Activated T-helper 1 cell treated with anti-CD3 and anti-CD28 coated beads, Interleukin-12 subunit alpha, Interleukin-12 subunit beta, Interleukin-2, Interleukin-4 antibody, amounts not matched to agents 30 ng/mL and 10 ng/mL and 1 ng/mL, durations not matched to agents 14 hours and 24 hours and 36 hours (primary cell): ENCODE data around the gene VPS4B. TPM values are rescaled to one million over a fixed set of nuclear protein-coding genes. Genes with fewer than 3 reads are reported as not detected.
"Not testable (repeated sequence)": the region's sequence is repeated elsewhere in the genome, so short reads cannot be mapped to it uniquely, and the experiment has no call there.

Source experiments
- DNase-seq: peaks from one replicate; pipeline ENCODE4 v3.0.0; 2021; ENCODE audit warnings: low spot score
- H3K27ac Mint-ChIP-seq: one replicate; pipeline ENCODE4 v1.8.0; 2021; ENCODE audit warnings: mild to moderate bottlenecking, mixed read lengths
- H3K27me3 Mint-ChIP-seq: one replicate; pipeline ENCODE4 v1.8.0; 2022; ENCODE audit warnings: mild to moderate bottlenecking, moderate library complexity, mixed read lengths; ENCODE audit not compliant: insufficient read depth
- H3K36me3 Mint-ChIP-seq: one replicate; pipeline ENCODE4 v1.8.0; 2021; ENCODE audit warnings: low read depth, mixed read lengths
- H3K4me1 Mint-ChIP-seq: one replicate; pipeline ENCODE4 v1.8.0; 2021; ENCODE audit warnings: low read depth, mixed read lengths
- H3K4me3 Mint-ChIP-seq: one replicate; pipeline ENCODE4 v1.8.0; 2021; ENCODE audit warnings: mild to moderate bottlenecking, moderate library complexity, mixed read lengths
- H3K9me3 Mint-ChIP-seq: one replicate; pipeline ENCODE4 v1.8.0; 2021; ENCODE audit warnings: mixed read lengths
- intact Hi-C: fragments of 100-400 bp; cut with micrococcal nuclease; formaldehyde crosslinking; loops from one replicate; pipeline ENCODE4 v1.15.1; 2024
- total RNA-seq: library from RNA; stranded (reverse); gene quantifications from 2 replicates; pipeline ENCODE4 v1.2.3, GENCODE V29; 2022

VPS4B gene
- total RNA-seq, 1 donor from 2014 or later: 58.6 TPM

GRCh38 chr18:63378919-63379638 lies 43.2 kb downstream of the VPS4B start:
- Mint-ChIP-seq H3K27me3 (no peaks in the 10 kb centered on the region), H3K4me1 (peaks cover 23% of the 10 kb centered on the region), H3K27ac (peak overlapping the region; percentile 58), H3K4me3 (peak overlapping the region; percentile 17), H3K36me3 (peaks cover 22% of the 10 kb centered on the region), H3K9me3 (peaks cover 13% of the 10 kb centered on the region)
- no peak for DNase-seq
- intact Hi-C loops: loop anchor here (1.0 kb wide), 2 partner anchors 12 to 43 kb away; partner anchors contain the start of genes KDSR and VPS4B

- peaks cover 13% of the 10 kb centered on the region for H3K9me3 Mint-ChIP-seq
- peaks cover 23% of the 10 kb centered on the region for H3K4me1 Mint-ChIP-seq
- H3K27me3 Mint-ChIP-seq: no peaks in the 10 kb centered on the region
- intact Hi-C loops: no loop called here
- peak overlapping the region; percentile 9 for H3K4me3 Mint-ChIP-seq
- DNase-seq: no peak
- H3K36me3 Mint-ChIP-seq: peaks cover 12% of the 10 kb centered on the region
- H3K27ac Mint-ChIP-seq: peak overlapping the region; percentile 10
Measured at GRCh38 chr18:63377275-63377980, 44.8 kb downstream of the VPS4B start.

GRCh38 chr18:63376538-63376937 lies 45.7 kb downstream of the VPS4B start:
- Mint-ChIP-seq H3K9me3 (peaks cover 13% of the 10 kb centered on the region), H3K36me3 (peaks cover 9% of the 10 kb centered on the region), H3K27ac (no peak overlapping the region), H3K4me1 (peaks cover 23% of the 10 kb centered on the region), H3K27me3 (no peaks in the 10 kb centered on the region), H3K4me3 (no peak overlapping the region)
- no peak for DNase-seq
- intact Hi-C loops: no loop called here

GRCh38 chr18:63374540-63374939 lies 47.7 kb downstream of the VPS4B start:
- peaks cover 10% of the 10 kb centered on the region for H3K36me3 Mint-ChIP-seq
- H3K27ac Mint-ChIP-seq: no peak overlapping the region
- H3K4me1 Mint-ChIP-seq: peaks cover 19% of the 10 kb centered on the region
- H3K9me3 Mint-ChIP-seq: peaks cover 19% of the 10 kb centered on the region
- H3K27me3 Mint-ChIP-seq: no peaks in the 10 kb centered on the region
- DNase-seq: no peak
- intact Hi-C loops: no loop called here
- H3K4me3 Mint-ChIP-seq: no peak overlapping the region

- no peak for DNase-seq
- no peak overlapping the region for H3K4me3 Mint-ChIP-seq
- H3K9me3 Mint-ChIP-seq: peaks cover 31% of the 10 kb centered on the region
- H3K27me3 Mint-ChIP-seq: no peaks in the 10 kb centered on the region
- peaks cover 16% of the 10 kb centered on the region for H3K4me1 Mint-ChIP-seq
- peaks cover 18% of the 10 kb centered on the region for H3K36me3 Mint-ChIP-seq
- intact Hi-C loops: no loop called here
- H3K27ac Mint-ChIP-seq: no peak overlapping the region
Measured at GRCh38 chr18:63373161-63373560, 49.1 kb downstream of the VPS4B start.

GRCh38 chr18:63368611-63369010 lies 53.7 kb downstream of the VPS4B start:
- H3K4me3 Mint-ChIP-seq: peak overlapping the region; percentile 90
- peak overlapping the region; percentile 24 for H3K27ac Mint-ChIP-seq
- no peaks in the 10 kb centered on the region for H3K27me3 Mint-ChIP-seq
- H3K36me3 Mint-ChIP-seq: peaks cover 23% of the 10 kb centered on the region
- no peak for DNase-seq
- peaks cover 35% of the 10 kb centered on the region for H3K4me1 Mint-ChIP-seq
- peaks cover 24% of the 10 kb centered on the region for H3K9me3 Mint-ChIP-seq
- intact Hi-C loops: loop anchor here (5.0 to 10.0 kb wide), 4 partner anchors 156 to 1181 kb away; partner anchors contain the start of genes HMSD, PIGN and RELCH

- intact Hi-C loops: loop anchor here (1.0 to 10.0 kb wide), 11 partner anchors 12 to 1180 kb away; partner anchors contain the start of genes HMSD, PHLPP1, PIGN and RELCH
- H3K27ac Mint-ChIP-seq: peak within 1 kb of the TSS; percentile 83
- peaks cover 30% of the 10 kb centered on the region for H3K36me3 Mint-ChIP-seq
- DNase-seq: peak; percentile 82
- peaks cover 44% of the 10 kb centered on the region for H3K4me1 Mint-ChIP-seq
- no peaks in the 10 kb centered on the region for H3K27me3 Mint-ChIP-seq
- H3K4me3 Mint-ChIP-seq: peak within 1 kb of the TSS; percentile 93
- peaks cover 25% of the 10 kb centered on the region for H3K9me3 Mint-ChIP-seq
Measured at GRCh38 chr18:63367053-63367953, 55.0 kb downstream of the VPS4B start, which contains the start of gene KDSR. KDSR (minus strand) TSS chr18:63367206; CDS start chr18:63367118, 88 bp downstream.

- Mint-ChIP-seq H3K27ac (peak overlapping the region; percentile 83), H3K36me3 (peaks cover 36% of the 10 kb centered on the region), H3K4me1 (peaks cover 51% of the 10 kb centered on the region), H3K9me3 (peaks cover 25% of the 10 kb centered on the region), H3K27me3 (no peaks in the 10 kb centered on the region), H3K4me3 (peak overlapping the region; percentile 93)
- intact Hi-C loops: loop anchor here (1.0 to 10.0 kb wide), 12 partner anchors 13 to 1179 kb away; partner anchors contain the start of genes HMSD, PHLPP1, PIGN and RELCH
- DNase-seq: peak; percentile 64
Measured at GRCh38 chr18:63366213-63367052, 55.8 kb downstream of the VPS4B start.

- intact Hi-C loops: loop anchor here (1.0 to 10.0 kb wide), 8 partner anchors 45 to 1179 kb away; partner anchors contain the start of genes HMSD, PHLPP1, PIGN and RELCH
- Mint-ChIP-seq H3K36me3 (peaks cover 35% of the 10 kb centered on the region), H3K9me3 (peaks cover 22% of the 10 kb centered on the region), H3K4me1 (peaks cover 51% of the 10 kb centered on the region), H3K27ac (peak overlapping the region; percentile 80), H3K27me3 (no peaks in the 10 kb centered on the region), H3K4me3 (peak overlapping the region; percentile 93)
- no peak for DNase-seq
Measured at GRCh38 chr18:63365876-63366212, 56.4 kb downstream of the VPS4B start.

GRCh38 chr18:63363951-63364350 lies 58.3 kb downstream of the VPS4B start:
- peak; percentile 11 for DNase-seq
- Mint-ChIP-seq H3K27me3 (no peaks in the 10 kb centered on the region), H3K4me3 (no peak overlapping the region), H3K4me1 (peaks cover 50% of the 10 kb centered on the region), H3K27ac (no peak overlapping the region), H3K36me3 (peaks cover 40% of the 10 kb centered on the region), H3K9me3 (peaks cover 13% of the 10 kb centered on the region)
- intact Hi-C loops: loop anchor here (10.0 kb wide), 2 partner anchors 519 to 581 kb away; partner anchors contain the start of gene HMSD

GRCh38 chr18:63363420-63363819 lies 58.9 kb downstream of the VPS4B start:
- not testable (repeated sequence) for H3K9me3 Mint-ChIP-seq, H3K4me3 Mint-ChIP-seq, DNase-seq, H3K27me3 Mint-ChIP-seq, H3K27ac Mint-ChIP-seq
- intact Hi-C loops: loop anchor here (10.0 kb wide), 2 partner anchors 519 to 581 kb away; partner anchors contain the start of gene HMSD
- peaks cover 44% of the 10 kb centered on the region for H3K4me1 Mint-ChIP-seq
- peaks cover 36% of the 10 kb centered on the region for H3K36me3 Mint-ChIP-seq
